Stimulated activated CD4-positive, alpha-beta T cell treated with anti-CD3 and anti-CD28 coated beads, Interleukin-1b, Interleukin-23, amount 100 ng/mL, for 48 hours (primary cell): Measurements from ENCODE around the gene JMY.

Experiments used
- DNase-seq: peaks from one replicate; pipeline ENCODE4 v3.0.0-alpha.2; 2020

The JMY gene

GRCh38 chr5:79295029-79295428 is 59.1 kb downstream of the JMY start:
- no peak for DNase-seq

DNA sequence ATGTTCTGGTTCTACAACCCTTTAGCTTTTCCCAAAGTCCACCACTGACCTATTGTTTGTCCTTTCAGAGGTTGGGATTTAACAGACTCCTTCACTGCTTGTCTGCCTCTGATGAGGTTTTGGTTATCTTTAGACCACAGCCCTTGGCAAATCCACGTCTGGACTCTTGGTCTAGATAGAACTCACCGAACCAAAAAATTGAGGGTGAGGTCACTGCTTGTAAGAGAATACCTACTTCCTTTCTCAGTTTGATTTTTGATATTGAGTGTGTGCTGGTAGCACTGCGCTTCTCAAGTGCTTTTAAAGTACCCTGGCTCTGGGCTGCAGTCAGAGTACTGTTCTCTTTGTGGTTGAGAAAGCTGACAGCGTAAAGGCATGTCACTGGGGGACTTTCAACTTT is 61.7 kb downstream of the JMY start:
- no peak for DNase-seq

GRCh38 chr5:79301046-79301712 is 65.2 kb downstream of the JMY start:
- DNase-seq, result no peak

DNA sequence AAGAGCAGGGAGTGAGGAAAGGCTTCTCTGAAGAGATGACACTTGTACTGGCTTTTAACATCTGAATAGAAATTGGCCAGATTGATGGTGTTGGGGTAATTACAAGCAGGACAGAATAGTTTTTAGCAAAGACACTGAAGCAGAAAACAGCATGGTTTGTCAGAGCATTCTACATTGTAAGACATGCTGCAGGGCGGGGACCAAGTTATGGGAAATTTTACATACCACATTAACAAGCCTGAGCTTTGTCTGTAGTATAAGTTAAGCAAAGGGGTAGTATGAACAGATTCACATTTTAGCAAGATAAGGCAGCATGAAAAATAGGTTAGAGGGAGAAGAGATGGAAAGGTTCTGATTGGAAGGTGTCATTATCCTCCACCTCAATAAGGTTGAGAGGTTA is 66.5 kb downstream of the JMY start:
- DNase-seq, result no peak

DNA sequence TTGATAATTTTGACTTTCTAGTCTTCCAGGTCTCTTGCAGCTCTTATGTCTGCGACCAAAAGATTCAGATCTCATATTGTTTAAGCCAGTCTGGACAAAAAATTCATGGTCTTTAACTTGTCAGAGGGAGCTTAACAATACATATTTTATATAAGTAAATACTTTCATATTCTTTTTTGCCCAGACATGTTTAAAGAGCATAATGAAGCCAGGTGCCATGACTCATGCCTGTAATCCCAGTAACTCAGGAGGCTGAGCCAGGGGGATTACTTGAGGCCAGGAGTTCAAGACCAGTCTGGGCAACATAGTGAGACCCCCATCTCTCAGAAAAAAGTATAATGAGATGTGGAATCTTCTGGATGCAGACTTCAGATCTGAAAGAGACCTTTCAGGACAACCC is 69.8 kb downstream of the JMY start:
- DNase-seq, result no peak

GRCh38 chr5:79318935-79319614 is 83.1 kb downstream of the JMY start:
- no peak for DNase-seq

DNA sequence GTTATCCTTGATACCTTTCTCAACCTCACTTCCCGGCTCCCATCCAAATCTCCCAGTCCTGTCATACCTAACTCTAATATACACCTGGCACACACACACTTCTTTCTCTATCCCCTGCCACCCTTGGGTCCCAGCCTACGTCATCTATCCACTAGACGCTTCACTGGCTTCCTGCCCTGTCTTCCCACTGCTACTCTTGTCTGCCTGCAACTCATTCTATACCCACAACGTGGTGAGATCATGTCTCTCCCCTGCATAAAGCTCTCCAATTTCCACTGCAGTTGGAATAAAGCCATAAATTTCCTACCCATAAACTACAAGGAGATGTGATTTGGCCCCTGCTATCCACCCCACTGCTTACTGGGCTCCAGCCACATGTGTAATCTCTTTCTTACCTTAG is 93.5 kb downstream of the JMY start:
- DNase-seq, result no peak

GRCh38 chr5:79330071-79330470 is 94.1 kb downstream of the JMY start:
- no peak for DNase-seq

DNA sequence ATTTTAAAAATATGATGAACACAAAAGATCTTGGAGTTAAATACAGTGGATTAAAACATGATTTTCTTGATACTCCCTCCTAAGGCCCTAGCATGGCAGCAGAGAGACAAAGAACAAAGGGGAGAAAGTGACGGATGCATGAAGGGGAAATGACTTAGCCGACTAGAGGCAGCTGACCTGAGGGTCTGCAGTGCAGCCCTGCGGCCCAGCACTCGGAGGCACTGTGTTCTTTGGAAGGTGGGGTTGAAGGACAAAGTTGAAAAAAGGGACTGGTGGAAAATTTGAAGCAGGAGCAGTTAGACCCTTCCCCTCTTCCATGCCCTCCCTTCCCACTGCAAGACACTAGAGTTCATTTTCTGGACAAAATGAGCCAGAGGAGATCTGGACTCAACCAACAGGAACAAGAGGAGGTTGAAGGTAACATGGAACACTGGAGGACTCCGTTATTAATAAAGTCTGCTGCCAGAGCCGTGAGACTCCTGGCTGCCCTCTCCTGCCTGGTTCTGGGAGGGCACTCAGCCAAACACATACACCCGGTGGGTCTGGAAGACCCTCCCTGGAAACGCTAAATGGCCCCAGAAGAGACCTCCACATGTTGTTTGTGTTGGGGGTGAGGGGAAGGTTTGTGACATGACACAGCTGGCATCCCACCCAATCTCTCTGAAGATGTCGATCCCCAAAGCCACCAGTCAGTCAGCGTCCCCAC is 98.1 kb downstream of the JMY start:
- DNase-seq, result no peak

- no peak for DNase-seq
These were observed 110.5 kb downstream of the JMY start for GRCh38 chr5:79346420-79346824.

- DNase-seq, result no peak
These were observed 113.1 kb downstream of the JMY start for GRCh38 chr5:79349047-79349446.

- no peak for DNase-seq
These were observed 114.0 kb downstream of the JMY start for GRCh38 chr5:79349881-79350280.

GRCh38 chr5:79357398-79357797 is 121.5 kb downstream of the JMY start:
- no peak for DNase-seq
